GM12892 (cell line): ENCODE results near the gene XYLT1.

Source experiments
- DNase-seq: peaks from one replicate; pipeline ENCODE4 v3.0.0; 2011; ENCODE audit not compliant: insufficient read length
- FAIRE-seq: peaks from 2 replicates; lab custom pipeline; 2011; peaks lifted over from hg19 to GRCh38; lab: Jason Lieb, UNC
- POLR2A ChIP-seq: IDR thresholded peaks from 2 replicates; pipeline ENCODE4 v1.6.1; 2011; ENCODE audit warnings: low read depth, low read length, control low read depth
- POLR2AphosphoS5 ChIP-seq: IDR thresholded peaks from 2 replicates; pipeline ENCODE4 v1.6.1; 2011; ENCODE audit warnings: low read depth, low read length, control low read depth
- TAF1 ChIP-seq: IDR thresholded peaks from 2 replicates; pipeline ENCODE4 v1.6.1; 2011; ENCODE audit warnings: low read depth, mild to moderate bottlenecking, control low read depth, low read length, borderline replicate concordance

XYLT1 gene

DNA sequence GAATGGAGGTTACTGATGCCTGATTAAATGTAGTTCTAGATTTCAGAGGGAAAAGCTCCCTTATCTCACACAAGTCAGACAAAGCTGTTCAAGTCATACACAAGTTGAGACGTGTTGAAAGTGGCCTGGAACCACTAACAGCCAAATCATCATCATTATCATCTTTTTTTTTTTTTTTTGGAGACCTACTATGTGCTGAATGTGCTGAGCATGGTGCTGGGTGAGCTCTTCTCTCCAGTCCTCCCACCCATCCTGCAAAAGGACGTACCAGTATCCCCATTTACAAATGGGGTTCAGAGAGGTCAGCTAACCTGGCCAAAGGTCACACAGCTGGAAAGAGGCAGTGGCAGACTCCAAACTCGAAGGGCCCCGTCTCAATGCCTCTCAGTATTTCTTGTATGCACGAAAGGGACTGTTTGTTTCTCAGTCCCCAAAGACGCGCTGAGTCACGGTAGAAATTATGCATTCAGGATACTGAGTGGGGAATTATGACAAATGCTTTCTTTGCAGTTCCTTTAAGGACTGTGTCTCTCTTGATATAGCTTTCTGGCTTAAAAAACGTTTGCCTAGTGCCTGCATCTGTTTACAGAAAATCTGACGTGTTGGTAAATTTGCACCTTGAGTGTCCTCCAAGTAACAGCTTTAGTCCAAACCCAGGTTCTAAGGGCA lies 235.5 kb downstream of the XYLT1 start:
- TF ChIP-seq POLR2AphosphoS5 = no peak
- no peak for TF ChIP-seq POLR2A
- TF ChIP-seq TAF1 = no peak
- no peak for DNase-seq
- no peak for FAIRE-seq

DNA sequence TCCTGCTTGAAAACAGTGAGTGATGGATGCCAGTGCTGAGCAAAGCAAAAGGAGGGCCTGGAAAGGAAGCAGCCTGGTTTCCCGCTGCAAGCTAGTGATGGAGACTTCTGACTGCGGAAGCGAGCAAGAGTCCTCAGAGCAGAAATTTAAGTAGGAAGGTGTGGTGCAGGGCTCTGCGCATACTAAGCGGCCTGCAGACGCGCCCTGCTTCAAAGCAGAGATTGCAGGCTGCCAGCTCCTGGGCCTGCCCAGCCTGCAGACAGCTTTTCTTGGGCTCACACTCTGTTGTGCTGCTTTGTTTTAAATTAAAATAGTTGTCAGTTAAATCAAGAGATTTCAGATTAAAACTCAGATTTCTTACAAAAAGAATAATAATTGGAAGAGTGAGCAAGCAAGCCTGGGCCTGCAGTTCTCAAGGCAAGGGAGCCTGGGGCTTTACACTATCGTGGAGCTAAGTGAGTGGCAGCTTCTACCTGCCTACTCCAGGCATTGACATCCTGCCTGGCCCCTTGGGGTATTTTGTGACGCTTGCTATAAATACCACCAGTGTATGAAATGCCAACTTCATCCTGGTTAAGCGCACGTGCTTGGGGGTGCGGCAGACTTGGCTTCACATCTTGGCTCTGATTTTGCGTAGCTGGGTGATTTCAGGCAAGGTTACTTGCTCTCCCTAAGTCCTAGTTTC lies 237.3 kb downstream of the XYLT1 start:
- FAIRE-seq (no peak), DNase-seq (no peak)
- no peak for TF ChIP-seq TAF1
- no peak for TF ChIP-seq POLR2AphosphoS5
- TF ChIP-seq POLR2A = no peak

GRCh38 chr16:17232487-17232886 lies 238.3 kb downstream of the XYLT1 start:
- DNase-seq (no peak), FAIRE-seq (no peak)
- TF ChIP-seq POLR2AphosphoS5 = no peak
- no peak for TF ChIP-seq TAF1
- no peak for TF ChIP-seq POLR2A

DNA sequence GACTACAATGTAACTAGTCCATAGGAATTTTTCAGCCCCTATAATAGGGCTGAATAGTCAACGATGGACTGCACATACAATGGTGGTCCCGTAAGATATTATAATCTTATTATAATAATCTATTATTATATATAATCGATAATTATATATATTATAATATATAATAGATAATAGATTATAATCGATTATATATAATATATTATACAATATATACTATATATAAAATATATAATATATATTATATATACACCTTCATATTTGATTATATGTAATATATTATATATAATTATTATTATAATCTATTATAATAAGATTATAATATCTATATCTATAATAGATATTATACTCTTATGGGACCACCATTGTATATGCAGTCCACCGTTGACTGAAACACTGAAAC lies 238.8 kb downstream of the XYLT1 start:
- TF ChIP-seq TAF1 = no peak
- no peak for FAIRE-seq
- no peak for DNase-seq

GRCh38 chr16:17230932-17231581 lies 239.7 kb downstream of the XYLT1 start:
- FAIRE-seq = no peak
- DNase-seq = no peak

GRCh38 chr16:17229766-17230165 lies 241.0 kb downstream of the XYLT1 start:
- no peak for TF ChIP-seq POLR2AphosphoS5
- no peak for TF ChIP-seq POLR2A
- no peak for TF ChIP-seq TAF1
- DNase-seq (no peak), FAIRE-seq (no peak)

More at GRCh38 chr16:17230932-17231581, 239.7 kb downstream of the XYLT1 start:
- TF ChIP-seq POLR2A (no peak), TAF1 (no peak), POLR2AphosphoS5 (no peak)

DNA sequence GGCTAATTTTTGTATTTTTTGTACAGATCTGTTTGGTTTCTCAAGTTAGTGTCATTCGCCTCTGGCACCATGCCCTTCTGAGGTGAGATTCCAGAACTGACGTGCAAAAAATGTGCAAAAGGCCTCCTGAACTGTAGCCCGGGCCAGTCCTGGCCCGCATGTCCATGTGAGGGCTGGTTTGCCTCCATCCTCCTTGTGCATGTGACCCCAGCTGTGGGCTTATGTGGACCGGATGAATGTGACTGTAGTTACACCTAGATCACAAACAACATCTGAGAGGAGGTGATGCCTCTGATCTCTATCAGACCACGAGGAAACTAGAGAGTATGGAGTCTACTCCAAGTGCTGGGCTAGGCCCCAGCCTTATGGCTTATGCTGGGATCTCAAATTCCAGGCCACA lies 241.6 kb downstream of the XYLT1 start:
- DNase-seq = no peak
- no peak for FAIRE-seq
- TF ChIP-seq TAF1 = no peak

- no peak for TF ChIP-seq POLR2AphosphoS5
- no peak for TF ChIP-seq POLR2A
- TF ChIP-seq TAF1 = no peak
- DNase-seq (no peak), FAIRE-seq (no peak)
These were observed 242.1 kb downstream of the XYLT1 start for GRCh38 chr16:17228708-17229055.

DNA sequence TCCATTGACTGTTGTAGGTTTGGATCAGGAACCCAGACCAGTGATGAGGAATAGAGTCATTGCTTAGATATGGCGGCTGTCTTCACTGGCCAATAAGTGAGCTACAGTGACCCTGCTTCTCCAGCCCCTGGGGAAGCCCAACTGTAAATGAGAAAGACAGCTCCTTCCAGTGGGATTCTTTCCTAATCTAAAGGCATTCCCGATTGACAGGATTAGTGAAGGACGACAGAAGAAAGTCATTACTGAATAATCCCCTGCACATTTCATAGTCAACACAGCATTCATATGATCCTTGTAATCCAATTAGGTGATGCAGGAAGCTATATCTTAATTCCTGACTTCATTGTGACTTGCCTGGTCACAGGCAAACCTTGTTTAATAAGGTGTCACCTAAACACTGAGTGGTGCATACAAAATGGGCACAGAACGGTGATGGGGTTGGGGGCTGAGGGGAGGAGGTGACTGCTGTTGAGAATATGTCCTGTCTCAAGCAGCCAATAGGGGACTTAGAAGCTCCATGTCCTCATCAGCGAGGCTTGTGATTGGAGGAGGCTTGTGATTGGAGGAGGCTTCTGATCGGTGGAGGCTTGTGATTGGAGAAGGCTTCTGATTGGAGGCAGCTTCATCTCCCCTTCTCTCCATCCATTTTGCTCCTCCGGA lies 242.6 kb downstream of the XYLT1 start:
- no peak for TF ChIP-seq POLR2AphosphoS5
- no peak for TF ChIP-seq TAF1
- TF ChIP-seq POLR2A = no peak
- no peak for DNase-seq
- FAIRE-seq = no peak

- DNase-seq (no peak), FAIRE-seq (no peak)
- TF ChIP-seq POLR2AphosphoS5 (no peak), TAF1 (no peak), POLR2A (no peak)
These were observed 243.5 kb downstream of the XYLT1 start for GRCh38 chr16:17227278-17227677.

DNA sequence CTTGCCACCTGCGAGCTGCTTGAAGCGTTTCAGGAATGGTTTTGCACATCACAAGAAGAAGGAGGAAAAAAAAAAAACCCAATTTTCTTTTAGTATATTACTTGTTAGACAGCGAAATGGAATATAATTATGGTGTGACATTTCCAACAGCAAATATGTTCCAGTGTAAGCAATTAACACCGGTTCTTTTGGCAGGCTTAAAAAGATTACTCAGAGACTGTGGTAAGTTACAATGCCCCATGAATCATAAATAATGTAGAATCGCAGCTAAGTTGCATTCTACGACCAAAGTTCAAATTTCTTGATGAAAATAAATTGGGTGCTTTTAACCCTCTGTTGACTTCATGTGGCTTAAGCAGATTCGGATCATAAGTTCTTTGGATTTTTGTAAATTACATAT lies 245.2 kb downstream of the XYLT1 start:
- no peak for TF ChIP-seq POLR2AphosphoS5
- FAIRE-seq = no peak
- no peak for DNase-seq

- no peak for FAIRE-seq
These were observed 245.9 kb downstream of the XYLT1 start for GRCh38 chr16:17224879-17225281.

DNA sequence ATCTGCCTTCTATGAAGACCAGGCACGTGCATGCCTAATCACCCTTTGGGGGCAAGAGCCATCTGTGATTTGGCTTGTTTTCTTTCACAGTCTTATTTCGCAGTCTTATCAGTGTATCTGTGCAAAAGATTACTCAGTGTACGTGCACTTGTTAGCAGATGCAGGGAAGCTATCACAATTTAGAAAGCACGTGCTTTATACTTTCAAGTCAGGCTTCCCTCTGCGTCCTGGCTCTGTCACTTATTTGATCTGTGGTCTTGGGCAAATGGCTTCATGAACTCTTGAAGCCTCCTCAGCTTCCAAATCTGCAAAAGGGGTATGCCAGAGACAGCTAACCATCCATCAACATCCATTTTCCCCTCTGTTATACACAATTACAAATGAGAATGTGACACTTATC lies 246.4 kb downstream of the XYLT1 start:
- DNase-seq = no peak
- FAIRE-seq = no peak
- TF ChIP-seq POLR2A = no peak
- no peak for TF ChIP-seq POLR2AphosphoS5
- no peak for TF ChIP-seq TAF1

More at GRCh38 chr16:17224879-17225281, 245.9 kb downstream of the XYLT1 start:
- TF ChIP-seq TAF1 (no peak), POLR2AphosphoS5 (no peak), POLR2A (no peak)
- DNase-seq = no peak

DNA sequence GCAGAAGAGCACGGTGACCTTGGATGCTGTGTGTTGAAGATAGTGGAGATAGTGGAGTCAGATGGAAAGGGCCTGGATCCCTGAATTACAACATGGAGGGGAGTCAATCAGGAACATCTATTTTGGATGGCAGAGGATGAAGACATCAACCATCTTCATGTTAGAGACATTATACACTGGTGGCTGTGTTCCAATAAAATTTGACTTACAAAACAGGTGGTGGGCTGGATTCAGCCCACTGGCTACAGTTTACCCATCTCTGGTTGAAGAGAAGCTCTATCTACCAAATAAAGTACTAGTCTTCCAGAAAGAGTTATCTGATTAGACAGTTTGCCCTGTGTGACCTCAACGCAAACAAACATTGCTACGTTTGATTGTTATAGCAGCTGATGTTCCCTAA lies 247.2 kb downstream of the XYLT1 start:
- no peak for DNase-seq
- no peak for FAIRE-seq
- no peak for TF ChIP-seq POLR2AphosphoS5
- no peak for TF ChIP-seq TAF1
- no peak for TF ChIP-seq POLR2A
